Psoas muscle (tissue), 8 donors: ENCODE measurements around the gene DDO. TPM values are rescaled to one million over a fixed set of nuclear protein-coding genes. Genes with fewer than 3 reads are reported as not detected.

Experiments
- ATAC-seq, 4 donors: fragments of 200-7000 bp; cut with Tn5 transposase; one replicate each; pipeline ENCODE4 v1.9.1; 2020; ENCODE audit warnings: moderate library complexity in 3 of 4, mild to moderate bottlenecking in 2 of 4
- DNase-seq, 2 donors: peaks; one replicate each; pipeline ENCODE4 v3.0.0-alpha.2; 2020
- H3K27ac ChIP-seq: fragments of 200-600 bp; one replicate; pipeline ENCODE4 v1.8.0; 2022
- H3K27me3 ChIP-seq, 3 donors: fragments of 200-600 bp in 1 of 3; one replicate each; pipeline versions ENCODE4 v1.6.1 to v1.8.0; 2013 to 2022; ENCODE audit warnings: low read length in 2 of 3, mild to moderate bottlenecking in 2 of 3, moderate library complexity in 1 of 3; ENCODE audit not compliant: insufficient read depth in 3 of 3
- H3K36me3 ChIP-seq, 2 donors: fragments of 200-600 bp in 1 of 2; one replicate each; pipeline versions ENCODE4 v1.6.1 to v1.8.0; 2013 to 2022; ENCODE audit warnings: low read depth in 1 of 2, mild to moderate bottlenecking in 1 of 2, moderate library complexity in 1 of 2; ENCODE audit not compliant: insufficient read depth in 1 of 2
- H3K4me1 ChIP-seq: fragments of 200-600 bp; one replicate; pipeline ENCODE4 v1.8.0; 2022
- H3K4me3 ChIP-seq: fragments of 200-600 bp; one replicate; pipeline ENCODE4 v1.8.0; 2022; ENCODE audit warnings: mild to moderate bottlenecking
- H3K9me3 ChIP-seq: fragments of 200-600 bp; one replicate; pipeline ENCODE4 v1.8.0; 2022
- whole genome bisulfite sequencing, 3 donors: extraction: QIAGEN DNeasy Blood & Tissue Kit; methylation state at CpG; one replicate each; pipeline versions ENCODE4 v1.1.6 to v1.1.7; 2013; 5-methylcytosine and 5-hydroxymethylcytosine counted together
- intact Hi-C, 2 donors: fragments of 100-400 bp; cut with DNase I; formaldehyde crosslinking; loops; one replicate each; pipeline versions ENCODE4 v1.11.0 to v1.14.2; 2022
- polyA plus RNA-seq, 3 donors: library from polyadenylated mRNA; stranded (reverse); fragments of 200-250 nt; gene quantifications; one replicate each; pipeline ENCODE4 v1.2.3, GENCODE V29; 2013
- total RNA-seq, 4 donors: library from RNA; stranded (reverse); fragmentation: NEBNext Ultra II Directional in 2 of 4; extraction: Animal tissue kit (Norgen Biotek cat#: 25700) in 2 of 4; gene quantifications; one replicate each; pipeline versions ENCODE4 v1.2.1 to v1.2.4, GENCODE V29; 2021 to 2023
- TF ChIP-seq, protein P1 (sequence below): fragments of 200-600 bp; IDR thresholded peaks from one replicate; pipeline ENCODE4 v1.8.0; 2022; ENCODE audit warnings: antibody characterized with exemption
- donor health status: healthy with polysubstance abuse.
- donor health status: DM: no; HTN: no; CAD: no; lungs with moderate emphysema.
- donor health status: Bipolar disorder and iron deficiency.
- donor health status: healthy.
- donor health status: DM: yes; HTN: yes; CAD: no.
- donor health status: DM: no; HTN: no; CAD: no.
- donor health status: DM: no; HTN: no; CAD: no.
- donor health status: DM: yes; HTN: yes; CAD: no.

Gene DDO
- total and polyA plus RNA-seq, 7 donors: 1.7 to 9.7 (median 4.8) TPM

DNA sequence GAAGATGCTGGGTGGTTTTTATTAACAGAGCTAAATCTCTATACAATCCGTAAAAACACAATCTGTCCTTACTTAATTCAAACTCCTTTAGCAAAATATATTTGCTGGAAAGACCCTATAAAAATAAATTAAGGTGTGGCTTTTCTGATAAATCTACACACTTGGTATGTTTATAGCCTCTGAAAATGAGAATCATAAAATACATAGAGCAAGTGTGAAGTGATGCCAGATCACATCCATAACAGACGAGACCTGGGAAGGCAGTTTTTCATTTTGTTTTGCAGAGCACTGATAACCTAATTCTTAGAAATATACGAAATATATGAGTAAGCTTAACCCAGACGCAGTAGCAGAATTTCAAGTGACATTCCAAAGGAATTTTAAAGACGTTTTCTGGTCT is 10.4 kb upstream of the DDO start:
- H3K4me1 ChIP-seq: no peaks in the 10 kb centered on the region
- WGBS, 3 donors: 32 to 43% (median 40%) methylated on average over 5 of the region's 5 CpGs
- ATAC-seq (no peak), DNase-seq (no peak)
- peaks cover 0 to 16% (median 2%) of the 10 kb centered on the region in 3 donors for H3K27me3 ChIP-seq
- intact Hi-C loops: no loop called here
- no peaks in the 10 kb centered on the region for H3K36me3 ChIP-seq
- H3K4me3 ChIP-seq: no peak overlapping the region
- TF ChIP-seq, protein P1, sequence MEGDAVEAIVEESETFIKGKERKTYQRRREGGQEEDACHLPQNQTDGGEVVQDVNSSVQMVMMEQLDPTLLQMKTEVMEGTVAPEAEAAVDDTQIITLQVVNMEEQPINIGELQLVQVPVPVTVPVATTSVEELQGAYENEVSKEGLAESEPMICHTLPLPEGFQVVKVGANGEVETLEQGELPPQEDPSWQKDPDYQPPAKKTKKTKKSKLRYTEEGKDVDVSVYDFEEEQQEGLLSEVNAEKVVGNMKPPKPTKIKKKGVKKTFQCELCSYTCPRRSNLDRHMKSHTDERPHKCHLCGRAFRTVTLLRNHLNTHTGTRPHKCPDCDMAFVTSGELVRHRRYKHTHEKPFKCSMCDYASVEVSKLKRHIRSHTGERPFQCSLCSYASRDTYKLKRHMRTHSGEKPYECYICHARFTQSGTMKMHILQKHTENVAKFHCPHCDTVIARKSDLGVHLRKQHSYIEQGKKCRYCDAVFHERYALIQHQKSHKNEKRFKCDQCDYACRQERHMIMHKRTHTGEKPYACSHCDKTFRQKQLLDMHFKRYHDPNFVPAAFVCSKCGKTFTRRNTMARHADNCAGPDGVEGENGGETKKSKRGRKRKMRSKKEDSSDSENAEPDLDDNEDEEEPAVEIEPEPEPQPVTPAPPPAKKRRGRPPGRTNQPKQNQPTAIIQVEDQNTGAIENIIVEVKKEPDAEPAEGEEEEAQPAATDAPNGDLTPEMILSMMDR: no peak
- no peak overlapping the region for H3K27ac ChIP-seq
- H3K9me3 ChIP-seq: no peaks in the 10 kb centered on the region

- no peaks in the 10 kb centered on the region for H3K9me3 ChIP-seq
- ATAC-seq (no peak), DNase-seq (no peak)
Observed at GRCh38 chr6:110422444-110422822, 7.1 kb upstream of the DDO start.

DNA sequence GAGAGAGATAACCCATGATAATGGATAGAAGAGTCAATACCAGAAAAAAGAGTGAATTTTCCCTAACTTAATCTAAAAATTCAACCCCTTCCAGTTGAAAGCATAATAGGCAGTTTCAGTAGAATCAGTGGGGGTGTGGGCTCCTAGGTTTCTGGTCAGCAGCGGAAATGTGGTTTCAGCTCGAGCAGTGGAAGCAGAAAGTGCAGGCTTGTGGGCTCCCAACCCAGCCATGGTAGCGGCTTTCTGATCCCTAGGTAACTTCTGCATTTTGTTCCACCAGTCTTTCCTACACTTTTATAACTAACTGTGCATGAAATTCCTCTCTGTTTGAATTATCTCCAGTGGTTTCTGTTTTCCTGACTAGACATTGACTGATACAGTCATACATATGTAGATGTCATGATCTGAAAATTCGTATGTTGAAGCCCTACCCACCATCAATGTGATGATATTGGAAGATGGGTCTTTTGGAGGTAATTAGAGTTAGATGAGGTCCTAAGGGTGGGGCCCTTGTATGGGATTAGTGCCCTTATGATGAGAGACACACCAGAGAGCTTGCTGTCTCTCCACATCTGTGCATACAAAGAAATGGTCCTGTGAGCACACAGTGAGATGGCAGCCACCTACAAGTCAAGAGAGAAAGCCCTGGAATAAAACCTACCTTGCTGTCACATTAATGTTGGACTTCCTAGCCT is 6.5 kb upstream of the DDO start:
- ATAC-seq (no peak), DNase-seq (no peak)
- Histone ChIP-seq H3K4me3 (no peak overlapping the region), H3K9me3 (no peaks in the 10 kb centered on the region), H3K27ac (no peak overlapping the region), H3K36me3 (no peaks in the 10 kb centered on the region), H3K27me3 (peaks cover 0 to 12% (median 0%) of the 10 kb centered on the region in 3 donors), H3K4me1 (no peaks in the 10 kb centered on the region)
- intact Hi-C loops: no loop called here
- 75 to 89% (median 84%) methylated on average over 4 of the region's 4 CpGs for WGBS, 3 donors
- TF ChIP-seq, protein P1: no peak

More at GRCh38 chr6:110422444-110422822, 7.1 kb upstream of the DDO start:
- intact Hi-C loops: no loop called here
- no peak overlapping the region for H3K27ac ChIP-seq
- H3K4me1 ChIP-seq: no peaks in the 10 kb centered on the region
- H3K27me3 ChIP-seq: peaks cover 0 to 12% (median 0%) of the 10 kb centered on the region in 3 donors
- TF ChIP-seq, protein P1: no peak
- no peaks in the 10 kb centered on the region for H3K36me3 ChIP-seq
- no peak overlapping the region for H3K4me3 ChIP-seq

GRCh38 chr6:110419028-110419739 is 3.8 kb upstream of the DDO start:
- no peak for DNase-seq
- 68 to 75% (median 72%) methylated on average over 6 of the region's 6 CpGs for WGBS, 3 donors
- TF ChIP-seq, protein P1: no peak
- intact Hi-C loops: no loop called here
- Histone ChIP-seq H3K36me3 (no peaks in the 10 kb centered on the region), H3K27me3 (peaks cover 0 to 7% (median 0%) of the 10 kb centered on the region in 3 donors), H3K9me3 (no peaks in the 10 kb centered on the region), H3K4me3 (no peak overlapping the region), H3K27ac (no peak overlapping the region), H3K4me1 (peaks cover 7% of the 10 kb centered on the region)
- no peak for ATAC-seq
